Measurements from ENCODE around the gene MACROD2. TPM values are rescaled to one million over a fixed set of nuclear protein-coding genes. Genes with fewer than 3 reads are reported as not detected.

Gene MACROD2
- total and polyA plus RNA-seq, 9 donors = 2.0 to 4.9 (median 3.1) TPM

DNA sequence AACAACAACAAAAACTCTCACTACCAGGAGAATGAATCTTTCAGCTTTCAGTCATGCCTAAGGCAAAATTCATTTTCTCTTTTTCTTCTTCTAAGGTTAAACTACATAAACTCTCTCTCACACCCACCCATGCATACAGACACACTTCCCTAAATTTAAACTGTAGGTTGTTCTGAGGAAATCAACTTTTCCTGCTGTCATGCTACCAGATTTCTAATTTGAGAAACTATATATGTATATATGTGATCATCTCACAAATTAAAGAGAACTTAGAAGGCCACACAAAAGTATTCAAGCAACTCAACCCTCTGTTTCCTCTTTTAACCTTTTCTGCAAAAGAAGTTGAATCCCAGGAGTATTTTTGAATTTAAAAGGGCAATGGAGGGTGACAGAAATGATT lies 2045.4 kb downstream of the MACROD2 start:
- Histone ChIP-seq H3K4me3 (ENCODE audit: low read length) (no peak overlapping the region), H3K4me1 (ENCODE audit: control insufficient read depth, insufficient read depth, low read length) (no peaks in the 10 kb centered on the region), H3K27me3 (ENCODE audit: control insufficient read depth, insufficient read depth, low read length) (no peaks in the 10 kb centered on the region), H3K27ac (ENCODE audit: low read length) (no peak overlapping the region), H3K9me3 (replicated peaks; ENCODE audit: control insufficient read depth, low read depth, low read length) (no peaks in the 10 kb centered on the region), H3K36me3 (ENCODE audit: control insufficient read depth, insufficient read depth, low read length) (no peaks in the 10 kb centered on the region)
- no peak for DNase-seq

DNA sequence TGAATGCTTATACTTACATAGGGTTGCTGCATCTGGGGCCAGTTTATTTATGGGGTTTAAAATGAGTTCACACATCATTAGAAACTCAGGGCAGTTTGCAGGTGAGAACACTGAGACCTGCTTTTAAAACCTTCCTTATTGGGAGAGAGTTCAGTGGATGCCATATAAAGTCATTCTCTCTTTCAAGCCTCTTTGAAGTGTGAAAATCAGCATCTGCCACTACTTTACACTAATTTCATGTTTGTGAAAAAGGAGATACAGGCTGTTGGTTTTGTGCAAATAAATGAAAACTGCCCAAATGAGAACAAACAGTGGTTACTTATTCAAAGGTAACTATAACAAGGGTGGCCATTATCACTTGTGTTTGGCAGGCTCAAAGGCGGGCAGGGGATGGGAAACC lies 2047.4 kb downstream of the MACROD2 start:
- no peak overlapping the region for H3K27ac ChIP-seq (ENCODE audit: low read length)
- H3K4me3 ChIP-seq (ENCODE audit: low read length) = no peak overlapping the region
- DNase-seq = no peak
- WGBS (ENCODE audit: insufficient coverage) = no CpG with 5 or more reads among the region's 1 CpG
- no peaks in the 10 kb centered on the region for H3K4me1 ChIP-seq (ENCODE audit: control insufficient read depth, insufficient read depth, low read length)
- H3K27me3 ChIP-seq (ENCODE audit: control insufficient read depth, insufficient read depth, low read length) = no peaks in the 10 kb centered on the region
- H3K36me3 ChIP-seq (ENCODE audit: control insufficient read depth, insufficient read depth, low read length) = no peaks in the 10 kb centered on the region
- no peaks in the 10 kb centered on the region for H3K9me3 ChIP-seq (replicated peaks; ENCODE audit: control insufficient read depth, low read depth, low read length)

DNA sequence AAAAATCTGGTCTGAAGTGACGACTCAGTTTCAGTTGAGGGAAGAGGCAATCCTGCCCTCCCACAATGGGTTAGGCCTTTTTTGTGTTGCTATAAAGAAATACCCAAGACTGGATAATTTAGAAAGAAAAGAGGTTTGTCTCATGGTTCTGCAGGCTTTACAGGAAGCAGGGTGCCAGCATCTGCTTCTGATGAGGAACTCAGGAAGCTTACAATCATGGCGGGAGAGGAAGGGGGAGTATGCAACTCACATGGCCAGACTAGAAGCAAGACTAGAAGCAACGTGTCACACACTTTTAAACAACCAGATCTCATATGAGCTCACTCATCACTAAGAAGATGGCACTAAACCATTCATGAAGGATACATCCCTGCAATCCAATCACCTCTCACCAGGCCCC lies 2048.6 kb downstream of the MACROD2 start:
- no peak overlapping the region for H3K4me3 ChIP-seq (ENCODE audit: low read length)
- no peaks in the 10 kb centered on the region for H3K4me1 ChIP-seq (ENCODE audit: control insufficient read depth, insufficient read depth, low read length)
- H3K36me3 ChIP-seq (ENCODE audit: control insufficient read depth, insufficient read depth, low read length) = no peaks in the 10 kb centered on the region
- no CpG with 5 or more reads among the region's 3 CpGs for WGBS (ENCODE audit: insufficient coverage)
- H3K27ac ChIP-seq (ENCODE audit: low read length) = no peak overlapping the region
- no peak for DNase-seq
- no peaks in the 10 kb centered on the region for H3K9me3 ChIP-seq (replicated peaks; ENCODE audit: control insufficient read depth, low read depth, low read length)
- no peaks in the 10 kb centered on the region for H3K27me3 ChIP-seq (ENCODE audit: control insufficient read depth, insufficient read depth, low read length)

DNA sequence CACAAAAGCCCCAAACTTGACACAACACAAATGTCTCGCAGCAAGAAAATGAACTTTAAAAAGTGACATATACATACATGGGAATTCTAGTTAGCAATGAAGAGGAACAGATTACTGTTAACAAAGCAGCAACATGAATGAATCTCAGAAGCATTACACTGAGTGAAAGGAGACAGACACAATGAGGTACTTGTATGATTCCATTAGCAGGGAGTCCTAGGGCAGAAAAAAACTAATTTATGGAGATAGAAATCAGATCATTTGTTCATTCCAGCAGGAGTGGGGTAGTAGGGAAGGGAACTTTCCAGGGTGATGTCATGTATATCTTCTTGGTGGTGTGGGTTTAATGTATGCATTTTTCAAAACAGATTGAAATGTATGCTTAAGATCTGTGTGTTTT lies 2053.6 kb downstream of the MACROD2 start:
- no peaks in the 10 kb centered on the region for H3K27me3 ChIP-seq (ENCODE audit: control insufficient read depth, insufficient read depth, low read length)
- H3K9me3 ChIP-seq (replicated peaks; ENCODE audit: control insufficient read depth, low read depth, low read length) = no peaks in the 10 kb centered on the region
- H3K27ac ChIP-seq (ENCODE audit: low read length) = no peak overlapping the region
- no peaks in the 10 kb centered on the region for H3K36me3 ChIP-seq (ENCODE audit: control insufficient read depth, insufficient read depth, low read length)
- no CpG with 5 or more reads among the region's 1 CpG for WGBS (ENCODE audit: insufficient coverage)
- DNase-seq = no peak
- no peaks in the 10 kb centered on the region for H3K4me1 ChIP-seq (ENCODE audit: control insufficient read depth, insufficient read depth, low read length)
- no peak overlapping the region for H3K4me3 ChIP-seq (ENCODE audit: low read length)

DNA sequence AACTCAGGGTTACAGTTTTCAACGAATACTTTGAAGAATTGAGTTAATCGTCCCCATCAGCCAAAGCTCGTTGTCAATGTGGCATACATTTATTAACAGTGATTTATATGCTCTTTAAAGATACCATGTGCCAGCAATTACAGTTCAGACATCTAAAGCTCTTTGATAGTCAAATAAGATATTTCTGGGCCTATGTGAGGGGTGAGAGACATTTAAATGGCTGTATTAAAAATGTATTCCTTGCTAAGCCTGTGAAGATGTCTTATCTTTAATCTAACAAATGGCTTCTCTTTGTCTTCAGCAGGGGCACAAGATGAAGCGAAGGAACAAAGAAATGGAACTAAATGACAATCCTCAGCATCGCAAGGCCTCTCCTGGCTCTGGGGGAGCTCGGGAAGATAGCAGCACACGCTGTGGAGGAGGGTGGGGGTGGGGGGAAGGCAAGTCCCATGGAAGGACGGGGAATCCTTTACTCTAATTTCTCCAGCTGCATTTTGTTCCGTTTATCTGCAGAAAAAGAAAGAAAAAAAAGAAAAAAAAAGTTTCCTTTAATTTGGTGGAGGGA lies 2054.3 kb downstream of the MACROD2 start:
- DNase-seq = no peak
- no peaks in the 10 kb centered on the region for H3K9me3 ChIP-seq (replicated peaks; ENCODE audit: control insufficient read depth, low read depth, low read length)
- no peak overlapping the region for H3K27ac ChIP-seq (ENCODE audit: low read length)
- no peaks in the 10 kb centered on the region for H3K27me3 ChIP-seq (ENCODE audit: control insufficient read depth, insufficient read depth, low read length)
- H3K4me1 ChIP-seq (ENCODE audit: control insufficient read depth, insufficient read depth, low read length) = no peaks in the 10 kb centered on the region
- H3K36me3 ChIP-seq (ENCODE audit: control insufficient read depth, insufficient read depth, low read length) = no peaks in the 10 kb centered on the region
- WGBS (ENCODE audit: insufficient coverage) = no CpG with 5 or more reads among the region's 9 CpGs
- no peak overlapping the region for H3K4me3 ChIP-seq (ENCODE audit: low read length)

DNA sequence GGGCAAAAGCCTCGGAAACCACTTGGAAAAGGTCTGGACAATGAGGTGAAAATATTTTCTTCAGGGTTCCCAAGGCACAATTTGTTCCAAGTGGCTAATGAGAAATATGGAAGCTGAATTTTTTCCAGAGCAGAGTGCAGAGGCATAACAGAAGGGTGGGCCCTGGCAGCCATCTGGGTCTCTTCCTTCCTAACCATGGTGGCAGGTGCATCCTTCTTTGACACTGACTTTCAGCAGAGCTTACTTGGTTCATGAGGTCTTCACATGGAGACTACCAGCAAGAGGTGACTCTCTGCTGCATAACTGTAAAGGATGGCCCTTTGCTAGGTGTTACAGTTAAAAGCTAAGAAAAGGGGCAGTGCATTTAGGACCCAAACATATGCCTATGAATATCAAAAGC lies 2055.1 kb downstream of the MACROD2 start:
- Histone ChIP-seq H3K27ac (ENCODE audit: low read length) (no peak overlapping the region), H3K9me3 (replicated peaks; ENCODE audit: control insufficient read depth, low read depth, low read length) (no peaks in the 10 kb centered on the region), H3K36me3 (ENCODE audit: control insufficient read depth, insufficient read depth, low read length) (no peaks in the 10 kb centered on the region), H3K4me3 (ENCODE audit: low read length) (no peak overlapping the region), H3K27me3 (ENCODE audit: control insufficient read depth, insufficient read depth, low read length) (no peaks in the 10 kb centered on the region), H3K4me1 (ENCODE audit: control insufficient read depth, insufficient read depth, low read length) (no peaks in the 10 kb centered on the region)
- 44% methylated on average over 1 of the region's 1 CpG for WGBS (ENCODE audit: insufficient coverage)
- no peak for DNase-seq

DNA sequence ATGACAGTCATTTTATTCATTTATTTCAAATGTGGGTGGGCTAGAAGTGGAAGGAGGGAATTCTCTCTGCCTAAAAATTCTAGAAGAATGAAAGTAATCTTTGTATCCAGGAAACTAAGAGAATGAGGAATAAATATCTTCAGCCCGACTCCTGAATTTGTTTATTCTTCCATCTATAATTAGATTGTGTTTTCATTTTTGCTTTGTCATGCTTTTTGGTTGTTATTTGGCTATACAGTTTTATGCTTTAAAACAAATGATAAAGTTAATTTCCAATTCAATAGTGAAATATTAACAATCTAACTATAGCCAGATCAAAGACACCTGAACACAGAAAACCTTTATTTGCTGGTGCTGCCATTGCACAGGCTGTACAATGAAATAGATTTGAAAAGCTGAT lies 2056.7 kb downstream of the MACROD2 start:
- no peak overlapping the region for H3K27ac ChIP-seq (ENCODE audit: low read length)
- DNase-seq = no peak
- H3K36me3 ChIP-seq (ENCODE audit: control insufficient read depth, insufficient read depth, low read length) = no peaks in the 10 kb centered on the region
- no peaks in the 10 kb centered on the region for H3K4me1 ChIP-seq (ENCODE audit: control insufficient read depth, insufficient read depth, low read length)
- no peaks in the 10 kb centered on the region for H3K9me3 ChIP-seq (replicated peaks; ENCODE audit: control insufficient read depth, low read depth, low read length)
- no peaks in the 10 kb centered on the region for H3K27me3 ChIP-seq (ENCODE audit: control insufficient read depth, insufficient read depth, low read length)
- WGBS (ENCODE audit: insufficient coverage) = no CpG with 5 or more reads among the region's 1 CpG
- H3K4me3 ChIP-seq (ENCODE audit: low read length) = no peak overlapping the region

DNA sequence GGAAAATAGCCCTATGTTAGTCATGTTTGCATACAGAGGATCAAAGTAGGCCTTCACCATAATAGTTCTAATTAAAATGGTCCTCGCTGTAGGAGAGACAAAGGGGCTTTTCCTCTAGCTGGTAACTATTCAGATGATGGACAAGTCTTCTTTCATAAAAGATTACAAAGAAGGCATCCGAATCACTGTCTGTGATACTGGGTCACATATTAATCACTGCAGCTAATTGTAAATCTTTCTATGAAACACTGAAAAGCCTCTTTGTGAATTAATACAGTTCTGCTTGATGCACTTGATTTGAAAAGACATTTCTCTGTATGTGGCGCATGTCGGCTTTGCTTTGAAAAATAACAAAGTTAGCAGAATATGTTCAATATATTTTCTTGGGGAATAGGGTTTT lies 2057.1 kb downstream of the MACROD2 start:
- WGBS (ENCODE audit: insufficient coverage) = no CpG with 5 or more reads among the region's 4 CpGs
- Histone ChIP-seq H3K27me3 (ENCODE audit: control insufficient read depth, insufficient read depth, low read length) (no peaks in the 10 kb centered on the region), H3K9me3 (replicated peaks; ENCODE audit: control insufficient read depth, low read depth, low read length) (no peaks in the 10 kb centered on the region), H3K36me3 (ENCODE audit: control insufficient read depth, insufficient read depth, low read length) (no peaks in the 10 kb centered on the region), H3K27ac (ENCODE audit: low read length) (no peak overlapping the region), H3K4me3 (ENCODE audit: low read length) (no peak overlapping the region), H3K4me1 (ENCODE audit: control insufficient read depth, insufficient read depth, low read length) (no peaks in the 10 kb centered on the region)
- DNase-seq = no peak

DNA sequence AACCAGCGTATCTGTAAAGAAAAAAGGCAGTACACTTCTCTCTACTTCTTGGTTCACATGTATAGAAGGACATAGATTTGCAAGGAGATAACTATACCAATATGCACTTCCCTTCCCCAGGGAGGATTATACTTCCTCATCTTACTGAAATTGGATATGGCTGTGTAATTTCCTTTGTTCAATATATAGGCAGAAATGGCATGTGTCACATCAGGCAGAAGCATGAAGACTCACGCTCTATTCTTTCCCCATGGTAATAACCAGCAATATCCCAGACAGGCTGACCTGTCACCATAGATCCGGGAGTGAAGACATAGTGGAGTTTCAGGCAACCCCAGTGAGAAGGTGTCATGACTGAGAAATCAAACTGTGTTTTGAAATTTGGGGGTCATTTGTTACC lies 2059.7 kb downstream of the MACROD2 start:
- no peak for DNase-seq
- WGBS (ENCODE audit: insufficient coverage) = no CpG with 5 or more reads among the region's 3 CpGs
- Histone ChIP-seq H3K36me3 (ENCODE audit: control insufficient read depth, insufficient read depth, low read length) (no peaks in the 10 kb centered on the region), H3K4me1 (ENCODE audit: control insufficient read depth, insufficient read depth, low read length) (no peaks in the 10 kb centered on the region), H3K27ac (ENCODE audit: low read length) (no peak overlapping the region), H3K9me3 (replicated peaks; ENCODE audit: control insufficient read depth, low read depth, low read length) (no peaks in the 10 kb centered on the region), H3K4me3 (ENCODE audit: low read length) (no peak overlapping the region), H3K27me3 (ENCODE audit: control insufficient read depth, insufficient read depth, low read length) (no peaks in the 10 kb centered on the region)

DNA sequence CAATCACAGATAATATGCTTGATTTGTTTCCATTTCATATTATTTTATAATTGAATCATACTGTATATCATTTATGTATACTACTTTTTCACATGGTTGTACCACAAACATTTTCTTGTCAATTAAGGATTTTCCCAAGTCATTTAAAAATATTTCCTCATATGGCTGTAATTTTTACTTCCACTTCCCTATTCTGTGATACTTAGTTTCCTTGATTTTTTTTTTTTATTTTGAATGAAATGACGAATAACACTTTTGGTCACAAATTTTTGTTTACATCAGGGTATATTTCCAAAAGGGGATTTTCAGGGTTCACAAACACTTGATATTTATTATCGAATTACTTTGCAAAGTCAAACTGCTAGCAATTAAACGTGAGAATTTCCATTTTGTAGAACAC lies 2062.3 kb downstream of the MACROD2 start:
- no peak overlapping the region for H3K4me3 ChIP-seq (ENCODE audit: low read length)
- H3K36me3 ChIP-seq (ENCODE audit: control insufficient read depth, insufficient read depth, low read length) = no peaks in the 10 kb centered on the region
- no peaks in the 10 kb centered on the region for H3K4me1 ChIP-seq (ENCODE audit: control insufficient read depth, insufficient read depth, low read length)
- no peak for DNase-seq
- no peaks in the 10 kb centered on the region for H3K27me3 ChIP-seq (ENCODE audit: control insufficient read depth, insufficient read depth, low read length)
- no peak overlapping the region for H3K27ac ChIP-seq (ENCODE audit: low read length)
- no CpG with 5 or more reads among the region's 3 CpGs for WGBS (ENCODE audit: insufficient coverage)
- H3K9me3 ChIP-seq (replicated peaks; ENCODE audit: control insufficient read depth, low read depth, low read length) = no peaks in the 10 kb centered on the region

DNA sequence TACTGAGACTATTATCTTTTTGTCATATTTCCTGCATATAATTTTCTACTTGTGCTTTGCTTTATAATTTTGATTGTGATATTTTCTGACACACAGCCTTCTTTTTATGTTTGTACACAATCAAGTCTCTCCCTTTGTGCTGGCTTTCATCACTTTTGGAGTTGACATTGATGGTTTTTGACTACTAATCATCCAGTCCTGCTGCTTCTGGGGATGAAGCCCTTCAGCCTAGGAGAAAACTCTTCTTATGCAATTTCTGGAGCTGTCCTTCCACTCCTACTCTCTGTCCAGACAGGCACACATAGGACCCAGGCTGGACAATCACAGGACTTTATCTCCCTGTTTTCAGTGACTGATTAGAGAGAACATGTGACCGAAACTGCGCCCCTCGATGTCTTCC lies 2063.0 kb downstream of the MACROD2 start:
- Histone ChIP-seq H3K9me3 (replicated peaks; ENCODE audit: control insufficient read depth, low read depth, low read length) (no peaks in the 10 kb centered on the region), H3K36me3 (ENCODE audit: control insufficient read depth, insufficient read depth, low read length) (no peaks in the 10 kb centered on the region), H3K4me1 (ENCODE audit: control insufficient read depth, insufficient read depth, low read length) (no peaks in the 10 kb centered on the region), H3K27ac (ENCODE audit: low read length) (no peak overlapping the region), H3K27me3 (ENCODE audit: control insufficient read depth, insufficient read depth, low read length) (no peaks in the 10 kb centered on the region), H3K4me3 (ENCODE audit: low read length) (no peak overlapping the region)
- DNase-seq = no peak
- no CpG with 5 or more reads among the region's 3 CpGs for WGBS (ENCODE audit: insufficient coverage)
